NCI-H1436 treated with DMSO at 0.1 percent for 48 hours (cell line): Measurements from ENCODE around the gene ADRB2.

ENCODE experiments used
- DNase-seq: peaks from one replicate; lab custom pipeline; 2025; lab: John Stamatoyannopoulos, UW

ADRB2 gene

GRCh38 chr5:148831590-148832565 lies 5.5 kb downstream of the ADRB2 start:
- DNase-seq, result no peak

GRCh38 chr5:148833122-148833521 lies 6.7 kb downstream of the ADRB2 start:
- DNase-seq, result no peak

- DNase-seq, result no peak
These were observed 7.5 kb downstream of the ADRB2 start for GRCh38 chr5:148833925-148834324.

GRCh38 chr5:148834689-148835088 lies 8.3 kb downstream of the ADRB2 start:
- no peak for DNase-seq

- no peak for DNase-seq
These were observed 10.2 kb downstream of the ADRB2 start for GRCh38 chr5:148836272-148837250.

- DNase-seq, result no peak
These were observed 11.0 kb downstream of the ADRB2 start for GRCh38 chr5:148837383-148837782.

- no peak for DNase-seq
These were observed 11.9 kb downstream of the ADRB2 start for GRCh38 chr5:148838357-148838756.

GRCh38 chr5:148839960-148840359 lies 13.5 kb downstream of the ADRB2 start:
- DNase-seq, result no peak

- DNase-seq, result no peak
These were observed 14.1 kb downstream of the ADRB2 start for GRCh38 chr5:148840531-148840930.

GRCh38 chr5:148841519-148841918 lies 15.1 kb downstream of the ADRB2 start:
- DNase-seq, result no peak

- no peak for DNase-seq
These were observed 15.8 kb downstream of the ADRB2 start for GRCh38 chr5:148842161-148842560.

GRCh38 chr5:148843510-148844318 lies 17.3 kb downstream of the ADRB2 start:
- no peak for DNase-seq

- DNase-seq, result no peak
These were observed 18.2 kb downstream of the ADRB2 start for GRCh38 chr5:148844433-148845280.

- DNase-seq, result no peak
These were observed 20.5 kb downstream of the ADRB2 start for GRCh38 chr5:148846930-148847329.

GRCh38 chr5:148847456-148847855 lies 21.0 kb downstream of the ADRB2 start:
- DNase-seq, result no peak

- no peak for DNase-seq
These were observed 22.1 kb downstream of the ADRB2 start for GRCh38 chr5:148848393-148849031.

GRCh38 chr5:148849461-148849860 lies 23.1 kb downstream of the ADRB2 start:
- DNase-seq, result no peak

GRCh38 chr5:148850836-148851235 lies 24.4 kb downstream of the ADRB2 start:
- DNase-seq, result no peak

GRCh38 chr5:148853868-148854267 lies 27.5 kb downstream of the ADRB2 start:
- DNase-seq, result no peak
